ENCODE measurements around the gene MDM1. TPM values are rescaled to one million over a fixed set of nuclear protein-coding genes. Genes with fewer than 3 reads are reported as not detected.

MDM1 gene
- total RNA-seq, 1 donor from 2014 or later = 21.4 TPM

- no peak for DNase-seq (ENCODE audit: low spot score in 2 of 2, unreplicated experiment in 2 of 2)
- H3K27me3 Mint-ChIP-seq (ENCODE audit: low read depth) = no peaks in the 10 kb centered on the region
- no peaks in the 10 kb centered on the region for H3K36me3 Mint-ChIP-seq
- TF ChIP-seq CTCF (IDR thresholded peaks at IDR 0.05; ENCODE audit: unreplicated experiment) = no peak
- no peaks in the 10 kb centered on the region for H3K9me3 Mint-ChIP-seq
- H3K4me1 Mint-ChIP-seq = peaks cover 47% of the 10 kb centered on the region
- peak overlapping the region; percentile 28 for H3K27ac Mint-ChIP-seq
- H3K4me3 Mint-ChIP-seq = no peak overlapping the region
Measured at GRCh38 chr12:68336889-68337303, 4.7 kb upstream of the MDM1 start.

- DNase-seq (ENCODE audit: low spot score in 2 of 2, unreplicated experiment in 2 of 2) = no peak
- Mint-ChIP-seq H3K9me3 (no peaks in the 10 kb centered on the region), H3K36me3 (no peaks in the 10 kb centered on the region), H3K4me1 (peaks cover 55% of the 10 kb centered on the region), H3K27ac (no peak overlapping the region), H3K27me3 (ENCODE audit: low read depth) (no peaks in the 10 kb centered on the region), H3K4me3 (no peak overlapping the region)
- TF ChIP-seq CTCF (IDR thresholded peaks at IDR 0.05; ENCODE audit: unreplicated experiment) = no peak
Measured at GRCh38 chr12:68335462-68335861, 3.3 kb upstream of the MDM1 start.

GRCh38 chr12:68334132-68334531 is 2.0 kb upstream of the MDM1 start:
- no peaks in the 10 kb centered on the region for H3K36me3 Mint-ChIP-seq
- H3K9me3 Mint-ChIP-seq = no peaks in the 10 kb centered on the region
- peak overlapping the region; percentile 54 for H3K27ac Mint-ChIP-seq
- H3K4me1 Mint-ChIP-seq = peaks cover 62% of the 10 kb centered on the region
- TF ChIP-seq CTCF (IDR thresholded peaks at IDR 0.05; ENCODE audit: unreplicated experiment) = no peak
- H3K27me3 Mint-ChIP-seq (ENCODE audit: low read depth) = no peaks in the 10 kb centered on the region
- H3K4me3 Mint-ChIP-seq = no peak overlapping the region
- no peak for DNase-seq (ENCODE audit: low spot score in 2 of 2, unreplicated experiment in 2 of 2)

DNA sequence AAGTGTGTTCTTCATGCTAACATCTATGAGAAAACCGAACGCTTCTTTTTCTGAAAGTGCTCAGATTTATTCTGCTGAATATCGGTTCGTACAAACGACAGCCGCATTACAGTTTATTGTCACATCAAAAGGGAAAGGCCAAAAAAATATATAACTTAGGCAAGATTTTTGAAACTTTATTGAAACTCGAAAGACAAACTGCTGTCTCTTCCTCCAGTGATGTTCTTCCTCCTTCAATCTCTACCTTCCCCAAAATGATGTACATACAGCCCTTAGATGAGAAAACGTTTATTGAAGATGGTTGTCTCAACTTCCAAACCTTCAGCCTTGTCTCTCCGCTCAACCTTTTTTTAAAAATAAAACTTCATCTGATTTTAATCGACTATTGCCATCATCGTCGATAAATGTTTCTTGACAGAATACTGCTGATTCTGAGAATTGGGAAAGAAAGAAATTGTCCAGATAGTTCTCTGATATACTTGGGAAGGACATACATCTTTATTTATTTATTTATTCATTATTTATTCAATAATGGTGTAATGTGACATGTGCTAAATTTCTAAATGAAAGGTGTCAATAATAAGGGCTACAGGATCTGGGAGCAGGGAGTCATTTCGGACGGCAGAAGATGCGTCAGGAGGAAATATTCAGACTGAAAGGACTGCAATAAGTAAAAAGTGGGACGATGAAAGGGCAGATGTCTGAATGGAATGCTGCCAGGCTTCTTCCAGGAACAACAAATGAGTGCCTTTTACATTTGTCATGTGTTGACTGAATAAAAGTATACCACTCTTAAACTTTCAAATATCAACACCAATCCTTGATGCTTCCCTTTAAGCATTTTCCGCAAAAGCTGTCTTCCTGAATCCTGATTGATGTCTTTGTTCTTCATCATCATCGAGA is 817 bp upstream of the MDM1 start:
- peaks cover 68% of the 10 kb centered on the region for H3K4me1 Mint-ChIP-seq
- DNase-seq (ENCODE audit: low spot score in 2 of 2, unreplicated experiment in 2 of 2) = no peak
- TF ChIP-seq CTCF (IDR thresholded peaks at IDR 0.05; ENCODE audit: unreplicated experiment) = no peak
- no peaks in the 10 kb centered on the region for H3K27me3 Mint-ChIP-seq (ENCODE audit: low read depth)
- H3K4me3 Mint-ChIP-seq = peak overlapping the region; percentile 83
- peak overlapping the region; percentile 69 for H3K27ac Mint-ChIP-seq
- H3K9me3 Mint-ChIP-seq = no peaks in the 10 kb centered on the region
- peaks cover 2% of the 10 kb centered on the region for H3K36me3 Mint-ChIP-seq

DNA sequence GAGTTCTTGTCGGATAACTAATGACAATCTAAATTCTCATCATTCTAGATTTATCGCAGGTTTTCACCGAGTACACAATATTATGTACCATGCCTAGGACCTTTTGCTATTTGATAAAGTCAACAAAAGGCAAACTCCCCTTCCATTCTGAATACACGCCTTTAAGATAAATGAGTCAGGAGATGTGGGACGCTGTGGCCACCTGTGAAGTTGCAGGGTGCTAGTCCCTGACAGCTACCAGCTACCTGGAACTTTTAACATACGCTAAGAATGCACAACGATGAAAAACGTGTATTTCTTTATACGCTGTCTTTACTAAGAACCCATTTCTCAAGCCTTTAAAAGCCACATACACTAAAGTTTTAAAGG is 678 bp downstream of the MDM1 start:
- H3K27me3 Mint-ChIP-seq (ENCODE audit: low read depth) = no peaks in the 10 kb centered on the region
- H3K4me1 Mint-ChIP-seq = peaks cover 61% of the 10 kb centered on the region
- H3K9me3 Mint-ChIP-seq = no peaks in the 10 kb centered on the region
- no peak for DNase-seq (ENCODE audit: low spot score in 2 of 2, unreplicated experiment in 2 of 2)
- peaks cover 6% of the 10 kb centered on the region for H3K36me3 Mint-ChIP-seq
- no peak for TF ChIP-seq CTCF (IDR thresholded peaks at IDR 0.05; ENCODE audit: unreplicated experiment)
- peak overlapping the region; percentile 89 for H3K27ac Mint-ChIP-seq
- H3K4me3 Mint-ChIP-seq = peak overlapping the region; percentile 83
